GM18870 (cell line): Measurements from ENCODE around the gene RNF4.
"Not testable (repeated sequence)": the region's sequence is repeated elsewhere in the genome, so short reads cannot be mapped to it uniquely, and the experiment has no call there.

Experiments
- ATAC-seq: cut with Tn5 transposase; IDR thresholded peaks from one replicate; pipeline ENCODE4 v1.9.1; 2021; ENCODE audit warnings: moderate library complexity; ENCODE audit not compliant: unreplicated experiment

The RNF4 gene

DNA sequence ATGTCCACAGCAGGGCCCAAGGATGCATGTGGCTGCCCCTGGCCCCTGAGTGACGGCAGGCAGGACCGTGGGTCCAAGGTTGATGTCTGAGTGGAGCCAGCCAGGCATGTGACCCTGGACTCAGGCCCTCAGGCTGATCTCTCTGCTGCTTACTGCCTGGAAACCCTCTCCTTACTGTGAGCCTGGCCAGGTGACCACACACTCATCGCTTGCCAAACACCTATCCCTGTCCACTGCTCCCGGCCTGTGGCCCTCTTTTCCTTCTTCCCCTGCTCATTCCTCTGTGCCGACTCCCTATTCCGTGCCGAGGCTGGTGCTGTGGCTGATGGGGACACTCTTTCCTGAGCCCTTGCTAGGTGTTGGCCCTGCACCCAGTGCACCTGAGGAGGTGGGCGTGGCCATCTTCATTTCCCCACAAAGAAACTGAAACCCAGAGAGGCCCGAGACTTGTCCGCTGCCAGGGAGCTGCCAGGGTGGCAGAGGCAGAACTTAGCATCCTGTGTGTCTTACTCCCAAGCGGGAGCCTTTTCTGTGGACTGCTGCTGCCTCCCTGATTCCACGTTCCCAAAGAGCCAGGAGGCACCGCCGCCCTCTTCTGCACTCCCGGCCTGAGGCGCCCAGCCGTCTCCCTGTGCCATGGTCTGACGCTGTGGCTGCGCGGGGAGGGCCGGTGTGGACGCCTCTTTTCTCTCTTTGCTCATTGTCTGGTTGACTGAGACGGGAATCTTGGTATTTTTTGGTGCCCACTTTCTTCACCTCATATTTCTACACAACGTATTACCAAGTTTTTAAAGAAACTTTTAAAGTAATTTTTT lies 11.2 kb upstream of the RNF4 start:
- ATAC-seq: no peak

DNA sequence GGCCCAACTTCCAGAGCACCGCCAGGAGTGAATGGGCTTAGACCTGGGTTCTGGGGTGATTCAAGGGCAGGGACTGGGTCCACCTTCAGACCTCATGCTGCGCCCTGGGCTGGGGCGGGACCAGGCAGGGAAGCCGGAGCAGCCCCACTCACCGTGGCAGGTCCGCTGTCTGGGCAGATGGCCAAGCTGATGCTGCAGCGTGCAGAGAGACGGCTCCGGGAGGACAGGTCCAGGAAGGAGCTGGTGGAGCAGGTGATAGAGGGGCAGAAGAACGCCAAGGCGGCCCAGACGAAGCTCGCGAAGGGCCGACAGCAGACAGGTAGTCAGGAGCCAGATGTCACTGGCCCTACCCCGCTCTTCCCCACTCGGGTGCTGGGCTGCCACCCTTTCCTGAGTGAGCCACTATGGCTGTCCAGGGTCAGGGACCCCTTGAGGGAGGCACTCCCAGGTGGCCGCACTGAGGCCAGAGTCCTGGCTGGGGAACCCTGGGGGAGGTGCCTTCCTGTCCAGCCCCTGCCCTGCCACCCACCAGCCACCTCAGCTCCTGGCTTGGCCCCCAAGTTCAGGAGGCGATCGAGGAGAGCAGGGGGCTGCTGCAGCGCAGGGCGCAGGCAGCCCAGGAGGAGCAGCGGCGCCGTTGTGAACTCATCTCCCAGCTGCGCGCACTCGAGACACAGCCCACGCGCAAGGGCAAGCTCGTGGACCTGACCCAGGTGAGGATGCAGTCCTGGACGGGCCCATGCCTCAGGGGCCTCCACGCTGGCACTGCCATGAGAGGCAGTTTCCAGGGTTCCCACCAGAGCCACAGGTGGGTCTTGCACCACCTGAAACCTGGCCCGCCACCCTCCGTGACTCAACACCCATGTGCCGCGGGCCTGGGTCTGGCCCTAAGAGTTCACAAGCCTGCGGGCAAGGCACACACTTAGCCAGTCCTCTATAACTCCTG lies 10.1 kb upstream of the RNF4 start:
- no peak for ATAC-seq

DNA sequence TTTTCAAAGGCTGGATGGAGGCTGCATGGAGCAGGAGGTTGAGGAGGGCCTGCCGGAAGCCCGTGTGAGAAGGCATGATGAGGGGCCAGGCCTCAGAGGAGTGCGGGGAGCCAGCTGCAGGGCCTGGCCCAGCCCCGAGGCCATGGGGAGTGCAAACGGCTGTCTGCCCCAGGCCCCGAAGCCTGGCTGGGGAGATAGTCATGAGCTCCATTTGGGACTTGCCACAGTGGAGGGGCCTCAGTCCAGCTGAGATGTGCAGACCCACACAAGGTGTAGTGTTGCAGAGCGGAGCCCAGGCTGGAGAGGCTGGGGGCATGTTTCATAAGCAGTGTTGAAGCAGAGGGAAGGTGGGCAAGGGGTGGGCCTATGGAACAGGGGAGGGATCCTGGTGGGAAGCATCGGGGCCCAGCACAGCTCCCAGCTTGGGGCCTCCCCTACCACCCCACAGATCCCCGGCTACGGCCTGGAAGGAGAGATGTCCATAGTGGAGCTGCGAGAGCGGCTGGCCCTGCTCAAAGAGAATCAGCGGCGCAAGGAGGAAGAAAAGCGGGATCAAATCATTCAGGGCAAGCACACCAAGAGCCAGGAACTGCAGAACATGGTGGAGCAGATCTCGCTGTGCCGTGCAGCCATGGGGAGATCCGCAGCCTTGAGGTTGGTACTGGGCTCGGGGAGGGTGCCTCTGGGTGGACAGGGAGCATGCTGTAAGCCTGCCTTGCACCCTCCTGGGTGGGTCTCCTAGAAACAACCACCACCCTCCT lies 9.1 kb upstream of the RNF4 start:
- ATAC-seq: no peak

DNA sequence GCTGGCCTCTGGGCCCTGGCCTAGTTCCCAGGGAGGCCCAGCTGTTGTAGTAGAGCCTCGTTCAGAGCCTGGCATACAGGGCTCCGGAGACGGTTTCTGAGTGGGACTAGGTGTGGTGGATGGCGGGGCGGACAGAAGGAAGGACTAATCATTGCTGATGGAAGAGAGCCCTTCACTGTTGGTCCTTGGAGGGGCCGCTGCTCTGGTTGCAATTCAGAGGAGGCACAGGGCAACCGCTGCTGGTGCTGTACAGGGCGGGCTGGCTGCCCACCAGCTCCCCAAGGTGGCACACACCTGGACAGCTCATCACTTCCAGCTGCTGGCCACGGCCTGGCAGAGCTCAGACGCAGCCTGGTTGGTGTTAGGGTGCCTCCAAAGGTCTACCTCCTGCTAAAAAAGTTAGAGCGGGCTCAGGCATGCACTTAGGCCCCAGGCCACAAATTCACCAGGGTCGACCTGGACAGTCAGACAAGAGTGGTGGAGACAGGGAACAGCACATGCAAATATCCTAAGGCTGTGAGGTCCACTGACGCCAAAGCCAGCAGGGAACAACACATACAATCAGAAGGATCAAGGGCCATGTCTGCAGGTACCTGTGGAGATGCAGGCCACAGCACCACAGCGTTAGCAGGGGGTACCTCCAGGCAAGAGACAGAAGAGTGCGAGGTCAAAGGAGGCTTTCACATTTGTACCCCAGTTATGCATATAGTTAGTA lies 7.5 kb upstream of the RNF4 start:
- ATAC-seq: no peak

DNA sequence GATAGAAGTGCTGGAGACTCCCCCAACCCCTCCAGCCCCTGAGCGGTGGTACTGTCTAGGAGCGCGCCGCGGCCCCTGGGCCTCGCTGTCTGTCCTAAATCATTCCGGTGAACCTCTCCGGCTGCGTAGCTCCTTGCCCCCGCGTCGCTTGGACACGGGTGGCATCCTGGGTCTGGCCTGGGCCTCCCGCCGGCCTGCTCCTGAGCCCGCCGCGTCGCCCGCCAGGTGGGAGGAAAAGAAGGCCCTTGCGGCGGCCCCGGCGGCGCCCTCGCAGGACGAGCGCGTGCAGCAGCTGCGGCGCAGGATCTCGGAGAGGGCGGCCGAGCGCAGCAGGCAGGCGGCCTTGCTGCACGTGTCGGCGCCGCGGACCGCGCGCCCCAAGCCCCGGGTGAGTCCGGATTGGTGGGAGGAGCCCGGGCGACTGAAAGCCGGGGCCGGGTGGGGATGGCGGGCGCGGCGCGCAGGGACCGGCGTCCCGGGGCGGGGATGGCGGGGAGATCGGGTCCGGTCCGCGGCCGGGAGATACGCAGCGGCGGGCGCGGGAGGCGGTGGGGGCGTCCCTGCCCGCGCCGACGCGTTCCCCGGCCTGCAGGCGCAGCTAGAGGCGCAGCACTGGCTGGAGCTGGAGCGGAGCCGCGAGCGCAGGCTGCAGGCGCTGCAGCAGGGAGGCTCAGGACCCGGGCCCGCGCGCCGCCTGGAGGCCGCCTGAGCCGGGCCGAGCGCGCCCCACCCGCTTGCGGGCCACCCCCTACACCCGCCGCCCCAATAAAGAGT lies 6.5 kb upstream of the RNF4 start:
- no peak for ATAC-seq

DNA sequence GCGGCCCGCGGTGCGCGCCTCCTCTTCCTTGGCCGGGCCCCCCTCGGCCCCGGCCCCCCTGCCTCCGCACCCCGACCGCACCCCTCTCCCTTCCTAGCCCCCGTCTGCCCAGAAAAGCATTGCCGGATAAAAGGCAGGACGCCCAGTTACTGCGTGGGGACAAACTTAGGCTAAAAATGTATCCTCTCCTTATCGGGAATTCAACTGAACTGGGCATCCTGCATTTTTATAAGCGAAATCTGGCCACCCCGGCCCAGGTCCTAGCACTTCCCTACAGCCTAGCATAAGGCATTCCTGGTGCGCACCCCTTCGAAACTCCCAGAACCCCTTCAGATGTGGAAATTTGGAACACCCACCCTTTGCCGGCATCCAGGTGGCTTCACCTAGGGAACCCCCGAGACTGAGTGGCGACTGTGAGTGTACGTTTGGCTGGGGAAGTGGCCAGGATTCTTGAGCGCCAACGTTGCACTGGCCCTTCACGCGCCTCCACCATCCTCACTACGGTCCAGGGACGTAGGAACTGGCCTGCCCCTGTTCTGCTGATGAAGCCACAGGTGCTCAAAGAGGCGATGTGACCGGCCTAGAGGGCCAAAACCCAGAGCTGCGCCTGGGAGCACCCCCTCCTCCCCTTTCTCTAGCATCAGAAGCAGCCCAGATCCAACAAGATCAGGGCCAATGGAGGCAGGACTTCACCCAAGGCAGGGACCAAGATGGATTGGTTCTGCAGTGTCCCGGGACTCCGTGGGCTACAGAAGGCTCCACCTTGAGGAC lies 5.7 kb upstream of the RNF4 start:
- ATAC-seq: no peak

DNA sequence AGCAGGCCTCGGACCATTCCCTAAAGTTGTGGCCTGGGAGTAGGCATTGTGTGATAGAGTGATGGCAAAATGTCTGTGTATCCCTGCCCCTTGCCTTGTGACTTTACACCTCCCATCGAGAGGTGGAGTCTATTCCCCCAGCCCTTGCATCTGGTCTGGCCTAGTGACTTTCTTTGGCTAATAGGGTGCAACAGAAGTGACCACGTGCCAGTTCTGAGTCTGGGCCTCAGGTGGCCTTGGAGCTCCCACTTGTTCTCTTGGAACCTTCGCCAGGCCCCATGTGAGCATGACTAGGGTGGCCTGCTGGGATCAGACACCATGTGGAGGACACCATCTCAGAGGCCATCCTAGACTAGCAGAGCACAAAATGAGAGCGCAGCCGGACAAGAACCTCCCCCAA lies 3.9 kb upstream of the RNF4 start:
- no peak for ATAC-seq

DNA sequence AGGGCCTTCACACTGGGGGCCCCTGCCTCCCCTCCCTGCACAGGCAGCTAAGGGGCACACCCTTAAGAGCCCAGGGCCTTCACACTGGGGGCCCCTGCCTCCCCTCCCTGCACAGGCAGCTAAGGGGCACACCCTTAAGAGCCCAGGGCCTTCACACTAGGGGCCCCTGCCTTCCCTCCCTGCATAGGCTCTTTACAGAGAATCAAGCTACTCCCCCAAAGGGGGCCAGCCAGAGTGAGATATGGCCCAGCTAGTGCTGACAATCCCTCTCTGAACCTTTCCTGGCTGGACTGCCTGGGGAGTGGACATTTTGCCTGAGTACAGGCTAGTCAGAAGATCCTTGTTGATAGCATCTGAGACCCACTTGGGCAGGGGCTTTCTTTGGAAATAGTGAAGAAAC lies 3.4 kb upstream of the RNF4 start:
- not testable (repeated sequence) for ATAC-seq

DNA sequence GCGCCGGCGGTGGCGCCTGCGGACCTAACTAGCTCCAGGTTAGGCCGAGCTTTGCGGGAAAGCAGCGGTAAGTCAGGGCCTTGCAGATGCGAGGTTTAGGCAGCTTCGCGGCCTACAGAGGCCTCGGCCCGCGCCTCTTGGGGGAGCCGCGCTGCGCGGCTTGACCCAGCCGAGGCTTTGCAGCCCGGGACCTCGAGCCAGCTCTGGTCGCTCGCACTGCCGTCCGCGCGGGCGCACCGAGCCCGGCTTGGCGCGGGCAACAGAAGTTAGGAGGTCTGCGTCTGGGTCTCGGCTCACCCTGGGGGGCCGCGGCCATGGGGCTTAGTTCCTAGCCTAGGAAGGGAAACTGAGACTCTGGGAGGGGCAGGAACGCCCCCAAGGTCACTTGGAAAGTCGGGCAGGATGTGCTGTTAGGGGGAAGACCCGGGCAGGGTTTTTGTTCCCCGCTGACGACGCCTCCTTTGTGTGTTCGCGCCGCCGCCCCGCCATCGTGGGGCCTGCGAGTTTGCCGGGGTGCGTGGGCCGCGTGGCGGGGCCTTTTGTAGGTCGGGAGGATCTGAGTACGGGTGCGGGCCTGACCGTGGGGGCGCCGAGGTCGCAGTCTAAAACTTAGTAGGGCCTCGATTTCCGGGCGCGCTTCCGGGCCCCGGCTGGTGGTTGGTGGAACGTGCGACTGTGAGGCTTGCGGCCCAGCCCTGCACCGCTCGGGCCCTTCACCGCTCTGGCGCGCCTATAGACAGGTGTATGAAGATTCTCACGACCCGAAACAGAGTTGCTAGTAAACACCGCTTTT lies 482 bp downstream of the RNF4 start:
- peak; percentile 28 for ATAC-seq

DNA sequence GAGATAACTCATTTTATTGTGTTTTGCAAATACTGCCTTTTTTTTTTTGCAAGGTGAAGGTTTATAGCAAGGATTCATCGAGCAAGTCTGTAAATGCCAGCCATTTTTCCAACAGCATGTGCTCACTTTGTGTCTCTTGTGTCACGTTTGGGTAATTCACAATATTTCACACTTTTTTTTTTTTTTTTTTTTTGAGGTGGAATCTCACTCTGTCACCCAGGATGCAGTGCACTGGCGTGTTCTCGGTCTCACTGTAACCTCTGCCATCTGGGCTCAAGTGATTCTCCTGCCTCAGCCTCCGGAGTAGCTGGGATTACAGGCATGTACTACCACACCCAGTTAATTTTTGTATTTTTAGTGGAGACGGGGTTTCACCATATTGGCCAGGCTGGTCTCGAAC lies 1.9 kb downstream of the RNF4 start:
- ATAC-seq: no peak

DNA sequence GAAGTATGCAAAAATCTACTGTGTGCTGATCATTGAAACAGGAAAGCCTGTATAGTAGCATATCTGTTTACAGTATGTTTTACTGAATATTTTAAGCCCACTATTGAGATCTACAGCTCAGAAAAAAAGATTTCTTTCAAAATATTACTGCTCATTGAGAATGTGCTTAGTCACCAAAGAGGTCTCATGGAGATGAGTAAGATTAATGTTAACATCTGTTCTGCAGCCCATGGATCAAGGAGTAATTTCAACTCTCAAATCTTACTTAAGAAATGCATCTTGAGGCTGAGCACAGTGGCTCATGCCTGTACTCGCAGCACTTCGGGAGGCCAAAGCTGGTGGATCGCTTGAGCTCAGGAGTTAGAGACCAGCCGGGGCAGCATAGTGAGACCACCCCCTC lies 3.3 kb downstream of the RNF4 start:
- ATAC-seq: no peak

DNA sequence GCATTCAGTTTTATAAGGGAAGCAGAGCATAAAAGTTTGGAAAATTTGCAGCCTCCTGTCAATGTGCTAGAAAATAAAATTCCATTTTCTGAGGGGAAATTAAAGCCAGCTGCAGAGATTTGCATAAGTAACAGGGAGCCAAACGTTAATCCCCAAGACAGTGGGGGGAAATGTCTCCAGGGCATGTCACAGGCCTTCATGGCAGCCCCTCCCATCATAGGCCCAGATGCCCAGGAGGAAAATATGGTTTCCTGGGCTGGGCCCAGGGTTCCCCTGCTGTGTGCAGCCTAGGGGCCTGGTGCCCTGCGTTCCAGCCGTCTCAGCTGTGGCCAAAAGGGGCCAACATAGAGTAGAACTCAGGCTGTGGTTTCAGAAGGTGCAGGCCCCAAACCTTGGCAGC lies 9.3 kb downstream of the RNF4 start:
- no peak for ATAC-seq

DNA sequence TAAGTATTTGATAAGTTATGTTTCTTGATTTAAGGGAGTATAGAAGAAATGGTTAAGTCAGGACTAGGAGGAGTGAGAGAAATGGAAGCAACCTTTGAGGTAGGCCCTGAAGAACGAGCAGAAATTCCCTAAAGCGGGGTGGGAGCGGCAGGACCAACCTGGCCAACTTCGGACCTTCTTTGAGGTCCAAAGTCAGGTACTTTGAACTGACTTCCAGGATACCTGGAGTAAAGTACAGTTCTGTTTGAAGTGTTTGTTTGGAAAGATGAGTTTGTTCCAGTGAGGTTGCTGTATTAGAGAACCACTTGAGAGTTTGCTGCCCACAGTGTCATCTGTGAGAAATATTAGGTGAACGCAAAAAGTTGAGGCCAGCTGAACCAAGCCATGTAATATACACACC lies 11.7 kb downstream of the RNF4 start:
- no peak for ATAC-seq

DNA sequence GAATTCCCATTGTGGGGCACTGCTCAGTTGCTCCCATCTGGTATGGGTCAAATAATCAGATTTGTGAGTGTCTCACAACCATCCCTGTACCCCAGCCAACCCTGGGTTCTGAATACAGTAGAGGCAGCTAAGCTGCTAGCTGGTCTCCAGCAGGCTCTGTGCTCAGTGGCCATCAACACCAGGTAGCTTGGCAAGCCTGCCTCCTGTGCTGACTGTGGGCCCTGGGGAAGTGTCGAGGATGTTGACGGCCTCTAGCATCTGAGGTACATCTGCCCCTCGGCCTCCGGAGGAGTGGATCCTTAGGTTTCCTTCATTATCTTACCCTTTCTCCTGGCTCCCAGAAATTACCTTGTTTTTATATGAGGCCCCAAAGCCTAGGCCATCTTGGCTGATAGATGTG lies 13.3 kb downstream of the RNF4 start:
- ATAC-seq: no peak

DNA sequence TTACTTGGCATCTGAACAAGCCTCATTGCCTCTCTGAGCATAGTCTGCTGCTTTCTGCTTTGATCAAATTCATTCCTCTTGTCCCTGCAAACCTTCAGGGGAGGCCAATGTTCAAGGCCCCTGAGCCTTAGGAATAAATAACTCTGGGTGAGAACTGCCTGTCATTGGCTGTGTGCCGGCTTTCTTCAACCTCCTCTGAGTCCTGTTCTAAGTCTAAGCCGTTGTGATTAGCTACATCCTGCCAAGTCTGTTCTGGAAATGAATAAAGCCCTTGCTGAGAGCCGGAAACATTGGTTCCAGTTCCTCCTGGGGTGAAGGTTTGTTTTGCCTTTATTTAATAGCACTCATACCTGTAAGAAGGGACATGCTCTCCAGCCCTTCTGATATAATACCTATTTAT lies 13.8 kb downstream of the RNF4 start:
- no peak for ATAC-seq

DNA sequence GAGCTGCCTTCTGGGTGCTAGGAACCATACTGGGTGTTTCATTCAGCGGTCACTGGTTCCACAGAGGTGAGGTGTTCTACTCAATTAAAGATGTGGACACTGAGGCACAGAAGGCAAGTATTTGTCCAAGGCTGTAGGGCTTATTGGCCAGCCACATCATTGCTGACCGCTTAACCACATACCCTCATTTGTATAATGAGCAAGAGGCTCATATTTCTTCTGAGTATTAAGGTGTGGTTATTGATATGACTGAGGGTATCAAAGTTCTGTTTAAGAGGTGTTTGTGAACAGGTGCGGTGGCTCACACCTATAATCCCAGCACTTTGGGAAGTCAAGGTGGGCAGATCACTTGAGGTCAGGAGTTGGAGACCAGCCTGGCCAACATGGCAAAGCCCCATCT lies 14.3 kb downstream of the RNF4 start:
- no peak for ATAC-seq

DNA sequence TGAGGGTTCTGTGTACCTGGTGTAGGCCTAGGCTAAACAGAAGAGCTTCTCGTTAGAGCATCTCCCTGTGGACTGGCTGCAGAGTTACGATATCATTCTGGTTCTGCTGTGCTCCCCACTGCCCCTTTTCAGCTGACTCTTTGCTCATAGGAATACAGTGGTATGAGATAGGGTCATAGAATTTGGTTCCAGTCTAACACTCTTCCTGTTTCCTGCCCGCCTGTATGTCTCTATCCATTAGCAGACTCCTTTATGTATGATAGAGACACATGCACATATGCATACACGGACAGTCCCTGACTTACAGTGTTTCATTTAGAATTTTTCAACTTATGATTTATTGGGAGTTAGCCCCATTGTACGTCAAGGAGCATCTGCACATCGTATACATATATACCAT lies 15.3 kb downstream of the RNF4 start:
- no peak for ATAC-seq

DNA sequence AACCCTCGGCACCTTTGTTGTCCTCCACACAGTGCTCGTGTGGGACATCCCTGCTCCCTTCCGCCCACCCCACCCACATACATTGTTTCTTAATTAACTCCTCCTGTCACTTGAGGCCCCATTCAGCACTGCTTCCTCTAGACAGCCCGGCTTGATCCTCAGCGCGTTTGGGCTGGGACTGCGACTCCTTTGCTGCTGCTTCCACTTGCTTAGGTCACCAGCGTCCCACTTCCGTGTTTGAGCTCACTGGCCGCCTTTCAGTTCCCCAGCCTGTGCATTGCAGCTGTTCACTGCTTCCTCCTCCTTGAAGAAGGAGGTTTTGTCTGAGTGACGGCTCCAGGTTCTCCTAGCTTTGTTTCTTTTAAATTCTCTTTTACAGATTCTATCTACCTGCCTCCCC lies 16.1 kb downstream of the RNF4 start:
- peak; percentile 53 for ATAC-seq
